K562 (cell line): ENCODE results near the gene TMPRSS11E. TPM values are rescaled to one million over a fixed set of nuclear protein-coding genes. Genes with fewer than 3 reads are reported as not detected.

ENCODE experiments used
- ATAC-seq: fragments of 200-7000 bp; cut with Tn5 transposase; 3 replicates; pipeline ENCODE4 v1.9.1; 2020; ENCODE audit warnings: moderate library complexity
- BruUV-seq: library from RNA; stranded (reverse); fragments of 400-500 nt; replicated peaks from 2 replicates; lab custom pipeline; 2021; lab: Mats Ljungman, UMichigan
- CTCF ChIA-PET: fragments of 300-600 bp; formaldehyde crosslinking; extraction: SDS; loops from one replicate; lab custom pipeline; 2021; ENCODE audit warnings: low intra/inter-chr PET ratio; lab: Yijun Ruan, JAX
- POLR2A ChIA-PET: fragments of 300-600, 350-650 bp; sonication (Branson Sonifier 250); formaldehyde crosslinking; extraction: SDS; loops from one replicate; lab custom pipeline; 2021; ENCODE audit warnings: antibody characterized with exemption, inconsistent platforms; lab: Yijun Ruan, JAX
- DNase-seq, 4 experiments: peaks; one replicate each; pipeline versions ENCODE4 v3.0.0 to v3.0.0-alpha.2; 2011 to 2018; ENCODE audit warnings: low spot score in 3 of 4, mixed read lengths in 3 of 4; ENCODE audit errors: extremely low read depth in 1 of 4
- FAIRE-seq: peaks from 2 replicates; lab custom pipeline; 2011; peaks lifted over from hg19 to GRCh38; lab: Jason Lieb, UNC
- H2AFZ ChIP-seq: 2 replicates; pipeline ENCODE4 v1.6.0; 2011; ENCODE audit warnings: low read depth, low read length, control low read depth, inconsistent platforms
- H3K27ac ChIP-seq: fragments of 200-600 bp; 3 replicates; pipeline ENCODE4 v1.8.0; 2011; ENCODE audit warnings: low read depth, mild to moderate bottlenecking, control low read depth, inconsistent platforms, low read length, moderate library complexity, mixed read lengths; ENCODE audit errors: extremely low read depth
- H3K27me3 ChIP-seq, 2 experiments: fragments of 300-600 bp in 1 of 2; 2 replicates in 1 of 2; 3 replicates in 1 of 2; pipeline versions ENCODE4 v1.6.0 to v1.8.0; 2011; ENCODE audit warnings: inconsistent platforms in 2 of 2, low read length in 2 of 2, mild to moderate bottlenecking in 1 of 2, mixed read lengths in 1 of 2, moderate library complexity in 1 of 2; ENCODE audit not compliant: control insufficient read depth in 2 of 2, insufficient read depth in 2 of 2
- H3K36me3 ChIP-seq: fragments of 300-600 bp; 3 replicates; pipeline ENCODE4 v1.8.0; 2011; ENCODE audit warnings: mild to moderate bottlenecking, low read length, inconsistent platforms; ENCODE audit not compliant: control insufficient read depth, insufficient read depth
- H3K4me1 ChIP-seq, 2 experiments: fragments of 200-600 bp in 1 of 2; replicated peaks in 1 of 2; 2 replicates in 1 of 2; 3 replicates in 1 of 2; pipeline versions ENCODE4 v1.5.1 to v1.8.0; 2011; ENCODE audit warnings: inconsistent platforms in 2 of 2, low read length in 2 of 2, mild to moderate bottlenecking in 1 of 2, mixed read lengths in 1 of 2, moderate library complexity in 1 of 2; ENCODE audit not compliant: control insufficient read depth in 2 of 2, insufficient read depth in 2 of 2
- H3K4me2 ChIP-seq: 2 replicates; pipeline ENCODE4 v1.6.1; 2011; ENCODE audit warnings: low read length, control low read depth, inconsistent platforms, mixed read lengths; ENCODE audit not compliant: insufficient read depth
- H3K4me3 ChIP-seq: fragments of 200-600 bp; sonication (generic), shearing (Covaris generic); 2 replicates; pipeline ENCODE4 v1.5.1; 2016; ENCODE audit warnings: control low read depth, inconsistent platforms
- H3K79me2 ChIP-seq: fragments of 200-600 bp; 3 replicates; pipeline ENCODE4 v1.8.0; 2011; ENCODE audit warnings: low read length, inconsistent platforms; ENCODE audit not compliant: control insufficient read depth, insufficient read depth
- H3K9ac ChIP-seq, 2 experiments: 2 replicates each; pipeline versions ENCODE4 v1.6.0 to v1.6.1; 2011; ENCODE audit warnings: low read depth in 2 of 2, low read length in 2 of 2, control low read depth in 1 of 2, inconsistent platforms in 1 of 2, mild to moderate bottlenecking in 1 of 2, mixed read lengths in 1 of 2; ENCODE audit not compliant: insufficient read depth in 1 of 2
- H3K9me1 ChIP-seq: one replicate; pipeline ENCODE4 v1.6.0; 2011; ENCODE audit warnings: inconsistent platforms, mild to moderate bottlenecking, low read length, moderate library complexity; ENCODE audit not compliant: control insufficient read depth, insufficient read depth
- H3K9me3 ChIP-seq: replicated peaks from 2 replicates; pipeline ENCODE4 v1.5.1; 2011; ENCODE audit warnings: low read depth, low read length, inconsistent platforms; ENCODE audit not compliant: control insufficient read depth, insufficient read depth
- H4K20me1 ChIP-seq: replicated peaks from 2 replicates; pipeline ENCODE4 v1.6.1; 2011; ENCODE audit warnings: low read length, inconsistent platforms, mixed read lengths; ENCODE audit not compliant: control insufficient read depth, insufficient read depth
- BDP1 ChIP-seq: IDR thresholded peaks from 3 replicates; pipeline ENCODE4 v1.6.1; 2011; ENCODE audit not compliant: insufficient read length, insufficient read depth
- DNMT1 ChIP-seq: fragments of 450-650 bp; IDR thresholded peaks from 2 replicates; pipeline ENCODE4 v1.6.1; 2016; ENCODE audit warnings: antibody characterized with exemption, mild to moderate bottlenecking
- EP400 ChIP-seq: fragments of 450-650 bp; IDR thresholded peaks from 2 replicates; pipeline ENCODE4 v1.6.1; 2017; ENCODE audit warnings: antibody characterized with exemption, mild to moderate bottlenecking, moderate library complexity
- FOXP1 ChIP-seq: sonication (generic); formaldehyde crosslinking; IDR thresholded peaks from 2 replicates; pipeline ENCODE4 v1.8.0; 2022; ENCODE audit warnings: mild to moderate bottlenecking, missing genetic modification reagents
- HLTF ChIP-seq: fragments of 450-650 bp; IDR thresholded peaks from 2 replicates; pipeline ENCODE4 v1.6.1; 2016
- JUND ChIP-seq, 2 experiments: IDR thresholded peaks; 2 replicates in 1 of 2; 3 replicates in 1 of 2; pipeline ENCODE4 v1.6.1; 2011; ENCODE audit warnings: borderline replicate concordance in 2 of 2, low read depth in 2 of 2, low read length in 2 of 2, improper control_type of control experiment in 1 of 2, missing biosample characterization in 1 of 2, missing genetic modification characterization in 1 of 2, missing genetic modification reagents in 1 of 2
- MXD1 ChIP-seq: fragments of 250-450 bp; sonication (Bioruptor Pico); IDR thresholded peaks from 2 replicates; pipeline ENCODE4 v1.8.0; 2021; ENCODE audit warnings: borderline replicate concordance, mild to moderate bottlenecking, moderate library complexity; ENCODE audit not compliant: poor library complexity, severe bottlenecking
- POLR2AphosphoS2 ChIP-seq: IDR thresholded peaks from 2 replicates; pipeline ENCODE4 v1.6.1; 2012; ENCODE audit warnings: low read length, improper control_type of control experiment
- PYGO2 ChIP-seq: fragments of 450-650 bp; IDR thresholded peaks from 2 replicates; pipeline ENCODE4 v1.6.1; 2016; ENCODE audit warnings: mild to moderate bottlenecking, missing genetic modification characterization, moderate library complexity, missing compliant biosample characterization
- RBM22 ChIP-seq: fragments of 200-400 bp; formaldehyde crosslinking; IDR thresholded peaks from 2 replicates; pipeline ENCODE4 v1.6.1; 2018; ENCODE audit warnings: low read length, low read depth; ENCODE audit not compliant: poor library complexity, severe bottlenecking
- SAFB ChIP-seq: fragments of 200-400 bp; formaldehyde crosslinking; IDR thresholded peaks from 2 replicates; pipeline ENCODE4 v1.6.1; 2017; ENCODE audit warnings: low read depth, low read length, borderline replicate concordance
- SMAD2 ChIP-seq: fragments of 150-350 bp; IDR thresholded peaks from 2 replicates; pipeline ENCODE4 v1.6.1; 2014; ENCODE audit warnings: low read depth, mild to moderate bottlenecking, low read length
- ZBTB40 ChIP-seq, 2 experiments: fragments of 450-650 bp in 1 of 2; sonication (generic) in 1 of 2; formaldehyde crosslinking in 1 of 2; IDR thresholded peaks; 2 replicates each; pipeline versions ENCODE4 v1.7.1 to v1.9.0; 2016 to 2022; ENCODE audit warnings: inconsistent platforms in 1 of 2, mild to moderate bottlenecking in 1 of 2, missing genetic modification reagents in 1 of 2
- WGBS: fragments of 100-300 bp; shearing (Covaris generic); methylation state at CpG from one replicate; pipeline ENCODE4 v1.1.6; 2016; ENCODE audit warnings: low coverage, mixed read lengths; ENCODE audit not compliant: insufficient coverage; ENCODE audit errors: missing lambda C conversion rate; 5-methylcytosine and 5-hydroxymethylcytosine counted together
- in situ Hi-C: fragments of 300-500 bp; cut with MboI; formaldehyde crosslinking; loops from 4 replicates; pipeline ENCODE4 v1.15.0; 2018; ENCODE audit warnings: inconsistent platforms, mixed read lengths
- intact Hi-C: fragments of 100-400 bp; cut with micrococcal nuclease; formaldehyde crosslinking; loops from 2 replicates; pipeline ENCODE4 v1.14.2; 2022
- polyA plus RNA-seq, 8 experiments: library from polyadenylated mRNA; depleted of rRNA in 4 of 8; stranded (reverse) in 5 of 8; unstranded in 3 of 8; fragments of >200 nt; fragmentation: Nextera tagmentation in 2 of 8; fragmentation: Illumina TruSeq in 1 of 8; extraction: Ambion mirVana in 2 of 8; extraction: Trizol in 1 of 8; gene quantifications; 2 replicates each; pipeline versions ENCODE4 v1.2.1 to v1.2.3, GENCODE V29; 2011 to 2014; ENCODE audit warnings: inconsistent platforms in 1 of 8, missing spikeins in 1 of 8
- total RNA-seq, 7 experiments: library from RNA; depleted of rRNA in 6 of 7; stranded (reverse); fragments of >200 nt in 6 of 7; fragmentation: Illumina TruSeq in 2 of 7; extraction: Trizol in 2 of 7; gene quantifications; 2 replicates each; pipeline versions ENCODE4 v1.2.1 to v1.2.3, GENCODE V29; 2011 to 2021; ENCODE audit warnings: low replicate concordance in 1 of 7

Gene TMPRSS11E
- total and polyA plus RNA-seq, 9 of the 15 experiments (the other 6 are each of a cell fraction or from before 2014, with no cell fraction given): not detected

GRCh38 chr4:68460085-68460484, 12.8 kb downstream of the TMPRSS11E start:
- Histone ChIP-seq H3K4me1 (no peaks in the 10 kb centered on the region), H2AFZ (no peak overlapping the region), H4K20me1 (no peaks in the 10 kb centered on the region), H3K9me3 (no peaks in the 10 kb centered on the region), H3K9ac (no peak overlapping the region), H3K27ac (no peak overlapping the region), H3K27me3 (no peaks in the 10 kb centered on the region), H3K79me2 (no peaks in the 10 kb centered on the region), H3K9me1 (no peaks in the 10 kb centered on the region), H3K36me3 (no peaks in the 10 kb centered on the region), H3K4me2 (no peak overlapping the region), H3K4me3 (no peak overlapping the region)
- BruUV-seq: no TSS peak
- no peak for DNase-seq
- in situ Hi-C loops: no loop called here
- intact Hi-C loops: no loop called here
- CTCF ChIA-PET: no interaction called here
- POLR2A ChIA-PET: no interaction called here
- no peak for ATAC-seq
- under 1% methylated on average over 7 of the region's 7 CpGs for WGBS
- FAIRE-seq: no peak
- TF ChIP-seq EP400 (no peak), BDP1 (no peak), MXD1 (CRISPR knock-in tag) (no peak), HLTF (no peak), JUND (IDR thresholded peaks at IDR 0.05; ENCODE audit: borderline replicate concordance, low read depth, low read length) (no peak), JUND (tag; IDR thresholded peaks at IDR 0.05; ENCODE audit: borderline replicate concordance, low read depth, low read length) (no peak), RBM22 (no peak), FOXP1 (CRISPR knock-in tag) (no peak), SMAD2 (no peak), DNMT1 (no peak), POLR2AphosphoS2 (no peak), SAFB (no peak), PYGO2 (no peak), ZBTB40 (IDR thresholded peaks at IDR 0.05) (no peak), ZBTB40 (CRISPR knock-in tag; IDR thresholded peaks at IDR 0.05) (no peak)
